Glomerular visceral epithelial cell (primary cell): ENCODE results near the gene KRTAP4-9.
"Not testable (repeated sequence)": the region's sequence is repeated elsewhere in the genome, so short reads cannot be mapped to it uniquely, and the experiment has no call there.

Experiments
- DNase-seq: peaks from one replicate; pipeline ENCODE4 v3.0.0-alpha.2; 2016; ENCODE audit errors: extremely low spot score

Gene KRTAP4-9

GRCh38 chr17:41098042-41098441, 7.1 kb upstream of the KRTAP4-9 start, which contains the start of gene KRTAP4-8:
Gene KRTAP4-8 (minus strand): TSS chr17:41098142. CDS start chr17:41098084, 58 bp downstream.
- DNase-seq: no peak

- no peak for DNase-seq
Measured at GRCh38 chr17:41098481-41098880, 6.7 kb upstream of the KRTAP4-9 start.

- peak; percentile 48 for DNase-seq
Measured at GRCh38 chr17:41099682-41100480, 5.3 kb upstream of the KRTAP4-9 start.

- no peak for DNase-seq
Measured at GRCh38 chr17:41101586-41102259, 3.5 kb upstream of the KRTAP4-9 start, which contains the start of gene KRTAP4-16. Gene KRTAP4-16 (minus strand): TSS chr17:41102209. CDS start chr17:41102209, 0 bp downstream.

GRCh38 chr17:41103896-41104295, 1.3 kb upstream of the KRTAP4-9 start:
- DNase-seq: no peak

GRCh38 chr17:41104386-41105038, 677 bp upstream of the KRTAP4-9 start:
- DNase-seq: peak; percentile 45

- no peak for DNase-seq
Measured at GRCh38 chr17:41107941-41108450, 2.8 kb downstream of the KRTAP4-9 start.

GRCh38 chr17:41108728-41109386, 3.7 kb downstream of the KRTAP4-9 start:
- not testable (repeated sequence) for DNase-seq

- DNase-seq: no peak
Measured at GRCh38 chr17:41111151-41111885, 6.1 kb downstream of the KRTAP4-9 start.

- no peak for DNase-seq
Measured at GRCh38 chr17:41116297-41116696, 11.1 kb downstream of the KRTAP4-9 start.

- not testable (repeated sequence) for DNase-seq
Measured at GRCh38 chr17:41117846-41118386, 12.7 kb downstream of the KRTAP4-9 start, which contains the start of gene KRTAP4-11. Gene KRTAP4-11 (minus strand): TSS chr17:41118373. CDS start chr17:41118315, 58 bp downstream.

GRCh38 chr17:41118721-41119120, 13.5 kb downstream of the KRTAP4-9 start:
- DNase-seq: no peak

GRCh38 chr17:41119696-41120690, 14.8 kb downstream of the KRTAP4-9 start:
- not testable (repeated sequence) for DNase-seq

- no peak for DNase-seq
Measured at GRCh38 chr17:41121742-41122141, 16.6 kb downstream of the KRTAP4-9 start.

- not testable (repeated sequence) for DNase-seq
Measured at GRCh38 chr17:41123292-41123990, 18.3 kb downstream of the KRTAP4-9 start.

GRCh38 chr17:41123991-41124371, 18.8 kb downstream of the KRTAP4-9 start, which contains the start of gene KRTAP4-12:
Gene KRTAP4-12 (minus strand): TSS chr17:41124182. CDS start chr17:41124122, 60 bp downstream.
- not testable (repeated sequence) for DNase-seq

- no peak for DNase-seq
Measured at GRCh38 chr17:41125064-41125463, 19.9 kb downstream of the KRTAP4-9 start.

- no peak for DNase-seq
Measured at GRCh38 chr17:41126412-41126811, 21.2 kb downstream of the KRTAP4-9 start.
